Measurements from ENCODE around the gene EPHB3.

Gene EPHB3

GRCh38 chr3:184525337-184526087 lies 36.1 kb upstream of the EPHB3 start:
- DNase-seq (ENCODE audit: low spot score): no peak
- TF ChIP-seq CTCF (IDR thresholded peaks at IDR 0.05): no peak
- Histone ChIP-seq H3K4me3 (peak overlapping the region; percentile 70), H3K27ac (peak overlapping the region; percentile 32 to 51)

- no peak for TF ChIP-seq CTCF (IDR thresholded peaks at IDR 0.05)
- H3K4me3 ChIP-seq: peak overlapping the region; percentile 70
- no peak for DNase-seq (ENCODE audit: low spot score)
- no peak overlapping the region for H3K27ac ChIP-seq
Measured at GRCh38 chr3:184526088-184526433, 35.5 kb upstream of the EPHB3 start.

DNA sequence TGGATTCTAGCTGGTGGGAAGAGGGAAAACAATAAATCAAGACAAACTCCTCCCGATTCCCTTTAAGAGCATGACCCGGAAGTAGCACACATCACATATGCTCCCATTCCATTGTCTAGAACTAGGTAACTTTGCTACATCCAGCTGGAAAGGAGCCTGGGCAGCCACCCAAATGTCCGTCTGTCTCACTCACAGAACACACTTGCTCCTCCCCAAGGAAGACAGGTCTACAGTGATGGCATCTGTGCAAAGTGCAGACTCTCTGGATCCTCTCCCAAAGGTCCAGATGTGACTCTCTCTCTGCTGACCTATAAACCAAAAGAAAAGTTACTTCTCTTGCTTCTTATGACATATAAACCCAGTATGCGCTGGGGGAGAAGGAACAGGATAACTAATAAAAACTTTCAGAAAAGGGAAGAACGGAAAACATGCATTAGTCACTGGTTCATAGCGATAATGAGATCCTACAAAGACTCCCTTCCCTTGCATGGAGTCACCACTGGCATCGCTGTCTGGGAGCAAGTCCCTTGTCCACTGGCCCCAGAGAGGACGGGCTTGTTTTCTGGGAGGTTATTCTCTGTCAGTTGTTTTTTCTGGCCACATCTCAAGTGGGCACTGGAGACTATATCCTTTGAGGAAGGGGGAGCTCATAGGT lies 29.8 kb upstream of the EPHB3 start:
- no peak for TF ChIP-seq CTCF (IDR thresholded peaks at IDR 0.05)
- no peak for DNase-seq (ENCODE audit: low spot score)
- H3K27ac ChIP-seq: no peak overlapping the region
- no peak overlapping the region for H3K4me3 ChIP-seq

DNA sequence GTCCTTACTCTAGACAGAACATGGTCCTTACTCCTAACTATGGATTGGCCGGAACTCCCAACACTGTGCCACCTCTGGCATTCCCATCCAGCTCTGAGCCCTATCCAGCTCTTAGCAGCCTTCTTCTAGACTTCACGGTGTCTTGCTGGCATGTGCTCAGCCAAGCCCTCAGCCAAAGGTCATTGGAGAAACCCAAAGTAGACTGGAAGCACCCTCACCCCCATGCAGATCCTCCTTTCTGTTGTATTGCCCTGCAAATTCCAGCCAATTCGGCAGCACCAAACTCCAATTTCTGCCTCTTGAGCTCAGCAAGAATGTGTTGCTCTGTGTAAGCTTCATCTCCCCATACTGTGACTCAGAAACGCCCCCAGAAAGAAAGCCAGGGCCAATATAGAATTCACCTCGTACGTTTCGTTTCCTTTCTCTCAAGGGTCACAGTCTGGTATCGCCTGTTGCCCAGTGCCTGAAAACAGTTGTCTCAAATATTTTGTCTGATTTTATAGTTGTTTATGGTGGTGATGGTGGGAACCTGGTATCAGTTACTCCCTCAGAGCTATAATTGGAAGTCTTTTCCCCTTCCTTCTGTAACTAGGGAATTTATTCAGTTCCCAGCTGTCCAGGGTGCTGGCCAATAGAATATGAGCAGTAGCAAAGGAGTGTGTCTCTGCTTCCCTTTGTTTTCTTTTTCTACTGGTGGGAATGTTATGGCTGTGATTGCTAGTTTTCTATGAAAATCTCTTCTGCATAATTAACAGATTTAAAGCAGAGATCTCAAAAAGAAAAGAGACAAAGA lies 28.4 kb upstream of the EPHB3 start:
- TF ChIP-seq CTCF (IDR thresholded peaks at IDR 0.05): no peak
- no peak for DNase-seq (ENCODE audit: low spot score)
- Histone ChIP-seq H3K4me3 (no peak overlapping the region), H3K27ac (no peak overlapping the region)

DNA sequence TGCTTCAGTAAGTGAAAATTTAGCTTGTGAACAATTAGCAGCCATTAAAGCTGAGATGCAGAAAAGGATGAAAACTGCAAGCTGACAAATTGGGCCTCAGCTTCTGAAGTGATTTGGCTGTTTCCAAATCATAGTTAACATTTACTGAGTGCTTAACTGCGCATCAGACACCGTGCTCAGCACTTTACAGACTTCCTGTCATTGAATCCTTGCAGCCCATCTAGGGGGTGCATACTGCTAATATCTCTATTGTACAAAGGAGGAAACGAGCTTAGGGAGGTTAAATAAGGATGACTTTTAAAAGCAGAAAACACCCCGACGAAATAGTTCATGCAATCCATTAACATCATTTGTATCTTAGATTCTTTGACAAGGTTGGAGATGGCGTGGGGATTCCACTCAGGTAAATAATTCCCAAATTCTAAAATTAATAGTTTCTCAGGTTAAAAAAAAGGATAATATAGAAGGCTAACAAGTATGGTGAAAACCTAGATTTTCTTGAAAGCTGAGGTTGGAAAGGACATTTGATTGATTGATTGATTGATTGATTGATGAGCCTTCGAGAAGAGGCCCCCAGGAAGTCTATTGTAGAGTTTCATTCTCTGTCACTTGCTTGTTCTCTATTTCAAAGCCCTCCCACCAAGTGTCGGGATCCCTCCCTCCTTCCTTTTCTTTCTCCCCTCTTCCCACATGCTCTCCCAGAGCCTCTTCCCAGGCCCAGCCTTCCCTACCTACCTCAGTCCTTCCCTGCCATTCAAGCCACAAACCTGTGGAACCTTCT lies 23.5 kb upstream of the EPHB3 start:
- no peak for TF ChIP-seq CTCF (IDR thresholded peaks at IDR 0.05)
- Histone ChIP-seq H3K27ac (no peak overlapping the region), H3K4me3 (no peak overlapping the region)
- peak; percentile 38 for DNase-seq (ENCODE audit: low spot score)

DNA sequence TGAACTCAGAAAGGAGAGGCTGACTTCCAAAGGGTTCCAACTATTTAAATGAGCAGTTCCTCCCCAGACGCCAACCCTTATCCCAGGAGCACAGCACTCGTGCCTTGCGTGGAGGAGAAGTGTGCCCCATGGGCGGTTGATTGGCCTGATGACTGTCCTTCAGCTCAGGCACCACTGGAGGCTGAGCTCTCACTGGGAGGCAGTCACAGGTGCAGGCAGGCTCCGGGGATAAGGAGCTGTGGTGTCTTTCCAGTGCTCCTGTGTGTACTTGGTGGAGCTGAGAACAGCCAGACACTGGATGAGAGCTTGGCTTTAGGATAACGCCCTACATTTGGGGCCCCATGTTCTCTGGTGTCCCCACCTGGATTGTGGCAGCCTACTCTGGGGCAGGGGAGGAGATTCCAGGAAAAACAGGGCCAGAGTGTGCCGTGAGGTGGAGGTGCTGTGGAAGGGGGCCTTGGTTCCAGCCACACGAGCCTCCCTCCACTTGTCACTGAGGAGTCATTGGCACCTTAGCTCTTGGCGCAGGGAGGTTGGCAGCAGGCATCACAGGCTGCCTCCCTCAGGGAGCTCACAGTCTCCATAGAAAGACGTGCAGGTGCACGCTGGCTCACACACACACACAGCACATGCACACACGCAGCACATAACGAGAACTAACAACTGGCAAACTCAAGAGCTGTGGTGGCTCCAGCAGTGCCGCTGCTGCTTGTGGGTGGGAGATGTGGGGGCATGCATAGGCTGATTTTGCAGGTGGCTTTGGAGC lies 22.7 kb upstream of the EPHB3 start:
- TF ChIP-seq CTCF (IDR thresholded peaks at IDR 0.05): no peak
- Histone ChIP-seq H3K27ac (no peak overlapping the region), H3K4me3 (no peak overlapping the region)
- DNase-seq (ENCODE audit: low spot score): peak; percentile 43

All from coronary artery (tissue), 2 donors.